BJ (cell line): ENCODE results near the gene TSPAN10. TPM values are rescaled to one million over a fixed set of nuclear protein-coding genes. Genes with fewer than 3 reads are reported as not detected.

Experiments
- CTCF ChIA-PET: fragments of 350-600 bp; formaldehyde crosslinking; extraction: SDS; loops from one replicate; lab custom pipeline; 2021; ENCODE audit warnings: antibody characterized with exemption, inconsistent platforms; lab: Yijun Ruan, JAX
- POLR2A ChIA-PET: fragments of 300-600 bp; sonication (Branson Sonifier 250); formaldehyde crosslinking; extraction: SDS; loops from one replicate; lab custom pipeline; 2021; ENCODE audit warnings: antibody characterized with exemption; lab: Charles Lee
- DNase-seq: peaks from one replicate; pipeline ENCODE4 v3.0.0-alpha.2; 2011; ENCODE audit warnings: low read depth
- H3K27me3 ChIP-seq: 2 replicates; pipeline ENCODE4 v1.6.0; 2011; ENCODE audit warnings: low read length; ENCODE audit not compliant: control insufficient read depth, insufficient read depth
- H3K36me3 ChIP-seq: 2 replicates; pipeline ENCODE4 v1.5.1; 2011; ENCODE audit warnings: low read length; ENCODE audit not compliant: control insufficient read depth, insufficient read depth
- H3K4me3 ChIP-seq: 2 replicates; pipeline ENCODE4 v1.5.1; 2011; ENCODE audit warnings: low read depth, mild to moderate bottlenecking, control low read depth, low read length
- polyA plus RNA-seq: library from polyadenylated mRNA; depleted of rRNA; stranded (reverse); fragments of >200 nt; gene quantifications from 2 replicates; pipeline ENCODE4 v1.2.3, GENCODE V29; 2011
- TF ChIP-seq, protein P1 (sequence below): IDR thresholded peaks from 2 replicates; pipeline ENCODE4 v1.5.1; 2011; ENCODE audit warnings: low read depth, mild to moderate bottlenecking, control low read depth, inconsistent platforms, low read length, moderate library complexity; ENCODE audit not compliant: insufficient read depth

Gene TSPAN10
- polyA plus RNA-seq, 1 experiment: 3.0 TPM

DNA sequence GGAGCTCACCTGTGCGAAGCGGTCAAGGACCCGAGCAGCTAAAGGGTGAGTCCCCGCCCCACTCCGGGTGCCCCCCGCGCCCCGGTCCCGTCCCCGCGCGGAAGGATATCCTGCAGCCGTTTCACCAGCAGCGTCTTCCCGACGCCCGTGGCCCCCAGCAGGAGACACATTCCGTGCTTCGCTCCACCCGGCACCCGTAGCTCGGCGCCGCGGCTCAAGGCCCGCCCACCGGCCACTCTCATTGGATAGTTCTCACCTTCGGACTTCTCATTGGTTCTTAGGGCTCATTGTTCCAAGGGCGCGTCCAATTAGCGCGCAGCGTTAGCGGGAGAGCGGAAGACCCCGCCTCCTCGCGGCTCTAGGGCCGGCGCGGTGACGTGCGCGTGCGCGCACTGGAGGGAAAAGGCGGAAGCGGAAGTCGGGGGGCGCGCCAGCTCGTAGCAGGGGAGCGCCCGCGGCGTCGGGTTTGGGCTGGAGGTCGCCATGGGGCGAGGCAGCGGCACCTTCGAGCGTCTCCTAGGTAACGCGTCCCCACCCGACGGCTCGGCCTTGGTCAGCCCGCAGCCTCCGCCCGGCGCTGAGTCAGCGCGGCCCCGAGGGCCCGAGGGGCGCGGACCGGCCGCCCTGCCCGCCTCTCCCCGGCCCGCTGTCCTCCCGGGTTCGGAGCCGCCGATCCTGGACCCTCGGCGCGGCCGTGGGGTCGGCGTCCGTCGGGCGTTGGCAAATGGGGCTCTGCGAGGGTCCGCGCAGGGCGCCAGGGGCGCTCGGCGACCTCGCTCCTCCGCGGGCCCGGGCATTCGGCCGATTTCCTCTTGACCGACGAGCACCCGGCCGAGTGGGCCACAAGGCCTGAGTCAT is 46.8 kb downstream of the TSPAN10 start, which contains the start of the genes ARL16 and HGS:
Gene ARL16 (minus strand): TSS at position 214 of the 858 bp plus-strand sequence. CDS start 44 bp downstream, at position 170.
Gene HGS (plus strand): TSS at position 428 of the 858 bp plus-strand sequence. CDS start 56 bp downstream, at position 484.
- H3K4me3 ChIP-seq: peak within 1 kb of the TSS; percentile 95
- ChIA-PET POLR2A (no interaction called here), CTCF (interaction anchor here (0.6 to 1.5 kb wide), 5 partner anchors 10 to 183 kb away, joined by 3 to 4 read pairs (median 3); partner anchors contain the start of gene MRPL12)
- no peaks in the 10 kb centered on the region for H3K27me3 ChIP-seq
- H3K36me3 ChIP-seq: peaks cover 37% of the 10 kb centered on the region
- TF ChIP-seq, protein P1, sequence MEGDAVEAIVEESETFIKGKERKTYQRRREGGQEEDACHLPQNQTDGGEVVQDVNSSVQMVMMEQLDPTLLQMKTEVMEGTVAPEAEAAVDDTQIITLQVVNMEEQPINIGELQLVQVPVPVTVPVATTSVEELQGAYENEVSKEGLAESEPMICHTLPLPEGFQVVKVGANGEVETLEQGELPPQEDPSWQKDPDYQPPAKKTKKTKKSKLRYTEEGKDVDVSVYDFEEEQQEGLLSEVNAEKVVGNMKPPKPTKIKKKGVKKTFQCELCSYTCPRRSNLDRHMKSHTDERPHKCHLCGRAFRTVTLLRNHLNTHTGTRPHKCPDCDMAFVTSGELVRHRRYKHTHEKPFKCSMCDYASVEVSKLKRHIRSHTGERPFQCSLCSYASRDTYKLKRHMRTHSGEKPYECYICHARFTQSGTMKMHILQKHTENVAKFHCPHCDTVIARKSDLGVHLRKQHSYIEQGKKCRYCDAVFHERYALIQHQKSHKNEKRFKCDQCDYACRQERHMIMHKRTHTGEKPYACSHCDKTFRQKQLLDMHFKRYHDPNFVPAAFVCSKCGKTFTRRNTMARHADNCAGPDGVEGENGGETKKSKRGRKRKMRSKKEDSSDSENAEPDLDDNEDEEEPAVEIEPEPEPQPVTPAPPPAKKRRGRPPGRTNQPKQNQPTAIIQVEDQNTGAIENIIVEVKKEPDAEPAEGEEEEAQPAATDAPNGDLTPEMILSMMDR: no peak
- peak; percentile 92 for DNase-seq

DNA sequence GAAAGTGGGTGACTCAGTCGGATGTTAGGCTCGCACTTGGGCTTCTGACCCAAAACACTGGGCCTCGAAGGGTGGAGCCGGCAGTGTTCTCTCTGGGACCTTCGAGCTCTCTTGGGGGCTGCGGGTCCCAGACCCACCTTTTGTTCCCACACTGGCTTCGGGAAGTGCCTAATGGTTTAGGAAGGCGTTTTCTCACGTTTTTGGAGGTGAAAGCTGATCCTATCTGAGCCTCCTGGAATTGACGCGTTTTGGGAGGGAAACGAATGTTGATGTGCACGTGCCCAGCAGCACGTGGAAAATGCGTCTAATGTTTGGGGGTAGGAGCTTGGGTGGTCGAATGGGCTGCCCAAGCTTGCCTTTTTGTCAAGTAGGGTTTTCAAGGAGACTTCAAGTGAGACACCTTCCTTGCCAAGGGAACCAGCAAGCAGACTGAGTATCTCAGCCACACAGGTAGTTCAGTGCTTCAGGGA is 47.5 kb downstream of the TSPAN10 start:
- POLR2A ChIA-PET: no interaction called here
- peaks cover 44% of the 10 kb centered on the region for H3K36me3 ChIP-seq
- peak overlapping the region; percentile 95 for H3K4me3 ChIP-seq
- TF ChIP-seq, protein P1: no peak
- no peak for DNase-seq
- H3K27me3 ChIP-seq: no peaks in the 10 kb centered on the region
- CTCF ChIA-PET: interaction anchor here (0.8 to 1.5 kb wide), 2 partner anchors 19 to 83 kb away, joined by 3 to 4 read pairs; partner anchors contain the start of gene MRPL12

DNA sequence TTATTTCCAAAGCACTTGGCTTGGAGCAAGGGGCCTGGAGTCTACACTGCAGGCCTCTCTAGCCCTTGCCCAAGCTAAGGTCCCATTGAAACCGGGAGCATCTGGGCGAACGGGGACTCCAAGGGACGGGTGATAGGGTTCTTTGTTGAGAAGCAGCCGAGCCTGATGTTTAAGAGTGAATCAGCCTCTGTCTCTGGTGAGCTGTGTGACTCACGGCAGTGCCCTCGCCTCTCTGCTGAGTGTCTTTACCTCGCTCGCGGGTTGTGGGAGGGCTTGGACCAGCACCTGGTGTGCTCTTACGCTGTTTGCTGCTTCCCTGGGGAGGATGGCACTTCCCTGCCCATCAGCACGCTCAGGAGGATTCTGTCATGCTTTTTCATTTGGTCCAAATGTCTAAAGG is 48.1 kb downstream of the TSPAN10 start:
- H3K36me3 ChIP-seq: peaks cover 49% of the 10 kb centered on the region
- DNase-seq: no peak
- TF ChIP-seq, protein P1: no peak
- H3K27me3 ChIP-seq: no peaks in the 10 kb centered on the region
- ChIA-PET POLR2A (interaction anchor here (0.6 kb wide), 1 partner anchor 133 kb away, joined by 4 read pairs; no protein-coding TSS in a partner anchor), CTCF (interaction anchor here (0.8 to 1.0 kb wide), 2 partner anchors 18 to 26 kb away, joined by 3 read pairs; partner anchors contain the start of gene MRPL12)
- H3K4me3 ChIP-seq: peak overlapping the region; percentile 95

DNA sequence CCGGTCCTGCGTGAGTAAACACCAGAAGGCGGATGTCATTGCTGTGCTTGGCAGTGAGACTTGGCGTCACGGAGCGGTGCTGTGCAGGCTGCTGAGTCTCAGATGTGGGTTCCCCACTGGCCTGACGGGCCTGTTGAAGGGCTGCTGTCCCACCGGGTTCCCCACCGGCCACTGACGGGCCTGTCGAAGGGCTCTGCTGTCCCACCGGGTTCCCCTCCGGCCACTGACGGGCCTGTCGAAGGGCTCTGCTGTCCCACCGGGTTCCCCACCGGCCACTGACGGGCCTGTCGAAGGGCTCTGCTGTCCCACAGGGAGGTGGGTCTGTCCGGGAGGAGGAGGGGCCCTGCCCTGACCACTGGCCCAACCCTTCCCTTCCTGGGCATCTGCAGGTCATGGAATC is 49.6 kb downstream of the TSPAN10 start:
- CTCF ChIA-PET: interaction anchor here (0.6 kb wide), 1 partner anchor 313 kb away, joined by 3 read pairs; no protein-coding TSS in a partner anchor
- H3K27me3 ChIP-seq: no peaks in the 10 kb centered on the region
- TF ChIP-seq, protein P1: no peak
- POLR2A ChIA-PET: no interaction called here
- H3K36me3 ChIP-seq: peaks cover 55% of the 10 kb centered on the region
- H3K4me3 ChIP-seq: no peak overlapping the region
- DNase-seq: no peak

DNA sequence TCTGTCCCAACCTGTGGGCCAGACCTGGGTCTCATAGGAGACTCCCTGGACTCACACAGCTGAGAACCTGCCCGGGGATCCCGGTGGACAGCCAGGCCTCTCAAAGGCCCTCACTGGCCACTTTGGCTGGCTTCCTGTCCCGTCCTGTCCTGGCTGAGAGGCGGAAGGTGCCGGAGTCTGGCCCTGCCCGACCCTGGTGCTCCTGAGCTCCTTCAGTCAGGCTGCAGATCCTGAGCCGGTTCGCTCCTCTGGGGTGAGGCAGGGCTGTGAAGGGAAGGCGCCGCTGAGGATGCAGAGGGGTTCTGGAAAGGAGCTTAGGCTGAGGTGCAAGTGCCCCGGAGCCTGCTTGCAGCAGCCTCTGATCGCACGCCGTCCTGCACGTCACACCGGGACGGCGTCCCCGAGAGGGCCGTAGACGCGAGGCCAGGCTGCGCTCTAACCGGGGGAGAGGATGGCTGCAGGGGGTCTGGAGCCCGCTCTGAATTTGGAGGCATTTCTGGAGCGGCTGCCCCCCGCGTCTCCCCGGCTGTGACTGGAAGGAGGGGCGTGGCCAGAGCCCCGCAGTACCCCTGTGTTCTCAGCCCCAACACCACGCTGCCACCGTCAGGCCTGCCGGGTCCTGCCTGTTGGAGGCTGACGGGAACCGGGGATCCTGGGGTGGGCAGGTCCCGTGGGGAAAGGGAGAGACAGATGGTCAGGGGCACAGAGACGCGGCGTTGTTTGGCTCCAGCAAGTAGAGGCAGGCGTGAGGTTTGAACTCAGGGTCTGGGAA is 51.0 kb downstream of the TSPAN10 start:
- Histone ChIP-seq H3K4me3 (no peak overlapping the region), H3K27me3 (no peaks in the 10 kb centered on the region), H3K36me3 (peaks cover 61% of the 10 kb centered on the region)
- no peak for DNase-seq
- CTCF ChIA-PET: no interaction called here
- POLR2A ChIA-PET: no interaction called here
- TF ChIP-seq, protein P1: no peak
